ENCODE results near the gene ITPR2. TPM values are rescaled to one million over a fixed set of nuclear protein-coding genes. Genes with fewer than 3 reads are reported as not detected.

Gene ITPR2
- total RNA-seq, 2 donors from 2014 or later: 14.8 to 74.4 TPM

- Mint-ChIP-seq H3K4me3 (no peak overlapping the region), H3K4me1 (peaks cover 10% of the 10 kb centered on the region), H3K27ac (no peak overlapping the region), H3K36me3 (ENCODE audit: low read depth) (no peaks in the 10 kb centered on the region), H3K9me3 (peaks cover 9% of the 10 kb centered on the region), H3K27me3 (ENCODE audit: insufficient read depth) (peaks cover 2% of the 10 kb centered on the region)
- Histone ChIP-seq H3K9ac (ENCODE audit: extremely low read depth, low read length, poor library complexity, severe bottlenecking) (no peak overlapping the region), H3K36me3 (ENCODE audit: control insufficient read depth, insufficient read depth, low read length) (no peaks in the 10 kb centered on the region), H3K27ac (ENCODE audit: low read depth, low read length) (no peak overlapping the region), H3K27me3 (ENCODE audit: control insufficient read depth, insufficient read depth, low read length, poor library complexity, severe bottlenecking) (no peaks in the 10 kb centered on the region), H3K4me1 (ENCODE audit: control insufficient read depth, insufficient read depth, low read length) (no peaks in the 10 kb centered on the region), H3K9me3 (ENCODE audit: control insufficient read depth, low read length) (peaks cover 19% of the 10 kb centered on the region), H3K4me3 (ENCODE audit: low read length) (no peak overlapping the region)
- WGBS, 2 experiments (ENCODE audit: insufficient coverage in 1 of 2, insufficient read length in 1 of 2): 91 to 100% methylated on average over 2 of the region's 2 CpGs
- no peak for TF ChIP-seq CTCF (conservative IDR thresholded peaks at IDR 0.05)
- no peak for DNase-seq
Observed at GRCh38 chr12:26304273-26304672, 528.7 kb downstream of the ITPR2 start.

GRCh38 chr12:26303418-26303817 is 529.6 kb downstream of the ITPR2 start:
- H3K36me3 Mint-ChIP-seq (ENCODE audit: low read depth): no peaks in the 10 kb centered on the region
- Histone ChIP-seq H3K27me3 (ENCODE audit: control insufficient read depth, insufficient read depth, low read length, poor library complexity, severe bottlenecking) (no peaks in the 10 kb centered on the region), H3K27ac (ENCODE audit: low read depth, low read length) (no peak overlapping the region), H3K9ac (ENCODE audit: extremely low read depth, low read length, poor library complexity, severe bottlenecking) (no peak overlapping the region), H3K36me3 (ENCODE audit: control insufficient read depth, insufficient read depth, low read length) (no peaks in the 10 kb centered on the region), H3K9me3 (ENCODE audit: control insufficient read depth, low read length) (peaks cover 19% of the 10 kb centered on the region), H3K4me3 (ENCODE audit: low read length) (no peak overlapping the region), H3K4me1 (ENCODE audit: control insufficient read depth, insufficient read depth, low read length) (no peaks in the 10 kb centered on the region)
- H3K27me3 Mint-ChIP-seq (ENCODE audit: insufficient read depth): peaks cover 2% of the 10 kb centered on the region
- H3K4me3 Mint-ChIP-seq: no peak overlapping the region
- H3K4me1 Mint-ChIP-seq: peaks cover 10% of the 10 kb centered on the region
- no peak for TF ChIP-seq CTCF (conservative IDR thresholded peaks at IDR 0.05)
- DNase-seq: no peak
- no peak overlapping the region for H3K27ac Mint-ChIP-seq
- 88% methylated on average over 1 of the region's 1 CpG; no CpG with 5 or more reads in 1 of the 2 experiments for WGBS, 2 experiments (ENCODE audit: insufficient coverage in 1 of 2, insufficient read length in 1 of 2)
- H3K9me3 Mint-ChIP-seq: peaks cover 9% of the 10 kb centered on the region

- WGBS, 2 experiments (ENCODE audit: insufficient coverage in 1 of 2, insufficient read length in 1 of 2): 90 to 100% methylated on average over 2 to 3 of the region's 3 CpGs
- Mint-ChIP-seq H3K36me3 (ENCODE audit: low read depth) (no peaks in the 10 kb centered on the region), H3K9me3 (peaks cover 7% of the 10 kb centered on the region), H3K27me3 (ENCODE audit: insufficient read depth) (no peaks in the 10 kb centered on the region), H3K4me3 (no peak overlapping the region), H3K4me1 (peaks cover 10% of the 10 kb centered on the region), H3K27ac (no peak overlapping the region)
- no peak overlapping the region for H3K9ac ChIP-seq (ENCODE audit: extremely low read depth, low read length, poor library complexity, severe bottlenecking)
- H3K9me3 ChIP-seq (ENCODE audit: control insufficient read depth, low read length): peaks cover 15% of the 10 kb centered on the region
- no peaks in the 10 kb centered on the region for H3K4me1 ChIP-seq (ENCODE audit: control insufficient read depth, insufficient read depth, low read length)
- no peaks in the 10 kb centered on the region for H3K36me3 ChIP-seq (ENCODE audit: control insufficient read depth, insufficient read depth, low read length)
- H3K27ac ChIP-seq (ENCODE audit: low read depth, low read length): no peak overlapping the region
- no peaks in the 10 kb centered on the region for H3K27me3 ChIP-seq (ENCODE audit: control insufficient read depth, insufficient read depth, low read length, poor library complexity, severe bottlenecking)
- H3K4me3 ChIP-seq (ENCODE audit: low read length): no peak overlapping the region
- no peak for DNase-seq
- no peak for TF ChIP-seq CTCF (conservative IDR thresholded peaks at IDR 0.05)
Observed at GRCh38 chr12:26302776-26303175, 530.2 kb downstream of the ITPR2 start.

Measured in endodermal cell (in vitro differentiated cells).